SK-N-SH (cell line): ENCODE data around the gene TWSG1. TPM values are rescaled to one million over a fixed set of nuclear protein-coding genes. Genes with fewer than 3 reads are reported as not detected.

Source experiments
- CTCF ChIA-PET: fragments of 300-600, 350-600 bp; formaldehyde crosslinking; extraction: SDS; loops from one replicate; lab custom pipeline; 2021; lab: Yijun Ruan, JAX
- POLR2A ChIA-PET: fragments of 350-600 bp; sonication (Branson Sonifier 250); formaldehyde crosslinking; extraction: SDS; loops from one replicate; lab custom pipeline; 2020; ENCODE audit warnings: antibody characterized with exemption, inconsistent platforms; lab: Yijun Ruan, JAX
- DNase-seq: peaks from one replicate; pipeline ENCODE4 v3.0.0; 2012
- H2AFZ ChIP-seq: fragments of 200-600 bp; sonication (generic); 2 replicates; pipeline ENCODE4 v1.8.1; 2016; ENCODE audit warnings: antibody characterized with exemption, mild to moderate bottlenecking, low read depth
- H3F3A ChIP-seq: fragments of 200-600 bp; sonication (generic); replicated peaks from 2 replicates; pipeline ENCODE3; 2016; ENCODE audit warnings: antibody characterized with exemption, mild to moderate bottlenecking; ENCODE audit not compliant: insufficient read depth
- H3K27ac ChIP-seq, 2 experiments: fragments of 200-500 bp in 1 of 2; fragments of 200-600 bp in 1 of 2; sonication (Bioruptor generic) in 1 of 2; sonication (generic), shearing (Covaris generic) in 1 of 2; 2 replicates each; pipeline versions ENCODE4 v1.5.1 to v1.6.1; 2014 to 2016; ENCODE audit warnings: low read depth in 2 of 2, inconsistent platforms in 1 of 2, low read length in 1 of 2, mild to moderate bottlenecking in 1 of 2, mixed read lengths in 1 of 2
- H3K27me3 ChIP-seq: fragments of 200-600 bp; sonication (generic), shearing (Covaris generic); 2 replicates; pipeline ENCODE4 v1.6.1; 2016; ENCODE audit warnings: mixed run types; ENCODE audit not compliant: insufficient read depth
- H3K36me3 ChIP-seq, 2 experiments: fragments of 200-500 bp in 1 of 2; fragments of 200-600 bp in 1 of 2; sonication (Bioruptor generic) in 1 of 2; sonication (generic) in 1 of 2; replicated peaks in 1 of 2; 2 replicates each; pipeline versions ENCODE3 to v1.5.1; 2014 to 2016; ENCODE audit warnings: low read length in 1 of 2, mild to moderate bottlenecking in 1 of 2; ENCODE audit not compliant: insufficient read depth in 2 of 2, control insufficient read depth in 1 of 2
- H3K4me1 ChIP-seq, 2 experiments: fragments of 200-500 bp in 1 of 2; fragments of 200-600 bp in 1 of 2; sonication (Bioruptor generic) in 1 of 2; sonication (generic), shearing (Covaris generic) in 1 of 2; 2 replicates each; pipeline versions ENCODE4 v1.5.1 to v1.6.1; 2014 to 2016; ENCODE audit warnings: low read depth in 1 of 2, low read length in 1 of 2, mixed run types in 1 of 2; ENCODE audit not compliant: insufficient read depth in 2 of 2, control insufficient read depth in 1 of 2
- H3K4me2 ChIP-seq: fragments of 200-600 bp; sonication (generic), shearing (Covaris generic); 2 replicates; pipeline ENCODE4 v1.6.1; 2017; ENCODE audit warnings: mixed run types
- H3K4me3 ChIP-seq, 2 experiments: fragments of 200-500 bp in 1 of 2; fragments of 200-600 bp in 1 of 2; sonication (Bioruptor generic) in 1 of 2; sonication (generic), shearing (Covaris generic) in 1 of 2; 2 replicates each; pipeline versions ENCODE4 v1.5.1 to v1.8.1; 2014 to 2016; ENCODE audit warnings: low read depth in 2 of 2, inconsistent platforms in 1 of 2, low read length in 1 of 2, mild to moderate bottlenecking in 1 of 2, mixed read lengths in 1 of 2, moderate library complexity in 1 of 2
- H3K79me2 ChIP-seq: fragments of 200-600 bp; sonication (generic); 2 replicates; pipeline ENCODE4 v1.8.1; 2017; ENCODE audit warnings: mild to moderate bottlenecking; ENCODE audit not compliant: insufficient read depth
- H3K9ac ChIP-seq: fragments of 200-600 bp; sonication (generic); 2 replicates; pipeline ENCODE4 v1.6.1; 2017; ENCODE audit warnings: mixed run types
- H3K9me2 ChIP-seq: fragments of 200-600 bp; sonication (generic); 2 replicates; pipeline ENCODE4 v1.6.1; 2017; ENCODE audit warnings: mixed run types
- H3K9me3 ChIP-seq: fragments of 200-600 bp; sonication (generic); 2 replicates; pipeline ENCODE4 v1.6.1; 2017; ENCODE audit warnings: mixed run types, mild to moderate bottlenecking, moderate library complexity
- H4K20me1 ChIP-seq: fragments of 200-600 bp; sonication (generic); 2 replicates; pipeline ENCODE4 v1.6.1; 2017; ENCODE audit warnings: mild to moderate bottlenecking, mixed run types; ENCODE audit not compliant: insufficient read depth
- CHD2 ChIP-seq: fragments of 150-350 bp; IDR thresholded peaks from 2 replicates; pipeline ENCODE4 v1.6.1; 2018; ENCODE audit warnings: low read length; ENCODE audit not compliant: partially characterized antibody
- ELF1 ChIP-seq: IDR thresholded peaks from 2 replicates; pipeline ENCODE4 v1.4.0; 2012
- FOSL2 ChIP-seq: IDR thresholded peaks from 2 replicates; pipeline ENCODE4 v1.4.0; 2012; ENCODE audit warnings: low read depth, mild to moderate bottlenecking, moderate library complexity, borderline replicate concordance
- FOXJ3 ChIP-seq: sonication (generic); formaldehyde crosslinking; IDR thresholded peaks from 2 replicates; pipeline ENCODE4 v1.5.1; 2020; ENCODE audit warnings: mild to moderate bottlenecking, missing genetic modification reagents
- FOXM1 ChIP-seq: IDR thresholded peaks from 2 replicates; pipeline ENCODE4 v1.4.0; 2012; ENCODE audit warnings: low read depth, mild to moderate bottlenecking
- GABPA ChIP-seq: IDR thresholded peaks from 2 replicates; pipeline ENCODE4 v1.4.0; 2012; ENCODE audit warnings: low read depth, mild to moderate bottlenecking
- IRF3 ChIP-seq: fragments of 150-350 bp; IDR thresholded peaks from 2 replicates; pipeline ENCODE4 v1.6.1; 2016; ENCODE audit warnings: mild to moderate bottlenecking, low read depth, low read length
- JUND ChIP-seq: IDR thresholded peaks from 2 replicates; pipeline ENCODE4 v1.4.0; 2012
- MAX ChIP-seq: IDR thresholded peaks from 2 replicates; pipeline ENCODE4 v1.4.0; 2012; ENCODE audit warnings: low read depth
- MEF2A ChIP-seq: IDR thresholded peaks from 2 replicates; pipeline ENCODE4 v1.4.0; 2012; ENCODE audit warnings: low read depth, borderline replicate concordance
- MXI1 ChIP-seq: IDR thresholded peaks from 2 replicates; pipeline ENCODE4 v1.6.1; 2012; ENCODE audit warnings: mild to moderate bottlenecking, low read depth, low read length, improper control_type of control experiment
- NFIC ChIP-seq: IDR thresholded peaks from 2 replicates; pipeline ENCODE4 v1.4.0; 2012; ENCODE audit warnings: borderline replicate concordance
- RAD21 ChIP-seq: IDR thresholded peaks from 2 replicates; pipeline ENCODE4 v1.6.1; 2012; ENCODE audit warnings: mild to moderate bottlenecking, low read length
- RCOR1 ChIP-seq: fragments of 150-350 bp; IDR thresholded peaks from 2 replicates; pipeline ENCODE4 v1.6.1; 2017; ENCODE audit warnings: antibody characterized with exemption, low read length
- REST ChIP-seq: IDR thresholded peaks from 2 replicates; pipeline ENCODE4 v1.6.1; 2012; ENCODE audit warnings: mild to moderate bottlenecking, low read depth, low read length, moderate library complexity
- RFX5 ChIP-seq: IDR thresholded peaks from 2 replicates; pipeline ENCODE4 v1.6.1; 2012; ENCODE audit warnings: mild to moderate bottlenecking, improper control_type of control experiment, low read length
- RXRA ChIP-seq: IDR thresholded peaks from 2 replicates; pipeline ENCODE4 v1.4.0; 2012; ENCODE audit warnings: low read depth, mild to moderate bottlenecking, borderline replicate concordance
- USF2 ChIP-seq: fragments of 150-350 bp; IDR thresholded peaks from 2 replicates; pipeline ENCODE4 v1.6.1; 2017; ENCODE audit warnings: antibody characterized with exemption, low read length, low read depth, borderline replicate concordance
- YY1 ChIP-seq: IDR thresholded peaks from 2 replicates; pipeline ENCODE4 v1.4.0; 2012; ENCODE audit warnings: low read depth, mild to moderate bottlenecking
- WGBS: methylation state at CpG from one replicate; pipeline ENCODE4 v1.1.6; 2017; ENCODE audit warnings: low lambda C conversion rate; 5-methylcytosine and 5-hydroxymethylcytosine counted together
- polyA plus RNA-seq, 3 experiments: library from polyadenylated mRNA; depleted of rRNA; stranded (reverse); fragments of >200 nt; gene quantifications; 2 replicates each; pipeline ENCODE4 v1.2.3, GENCODE V29; 2012

The TWSG1 gene
- polyA plus RNA-seq, 1 of the 3 experiments (the other 2 are of a cell fraction): 44.0 TPM

GRCh38 chr18:9365406-9365805 is 30.8 kb downstream of the TWSG1 start:
- H3F3A ChIP-seq: peaks cover 6% of the 10 kb centered on the region
- H4K20me1 ChIP-seq: peaks cover 5% of the 10 kb centered on the region; the same call in 1 of the 2 replicates
- H3K4me3 ChIP-seq: no peak overlapping the region
- TF ChIP-seq MAX (no peak), ELF1 (no peak), RFX5 (no peak), REST (no peak), RAD21 (no peak), USF2 (no peak), MEF2A (no peak), RXRA (no peak), FOSL2 (no peak), CHD2 (no peak), MXI1 (no peak), GABPA (no peak), JUND (no peak), NFIC (no peak), RCOR1 (no peak), YY1 (no peak), FOXJ3 (CRISPR knock-in tag) (no peak), IRF3 (no peak), FOXM1 (no peak)
- no peaks in the 10 kb centered on the region for H3K9me2 ChIP-seq
- no peaks in the 10 kb centered on the region for H3K9me3 ChIP-seq
- no peaks in the 10 kb centered on the region for H3K27me3 ChIP-seq
- H3K4me1 ChIP-seq: peaks cover 0 to 12% of the 10 kb centered on the region in 2 experiments; a peak in 1 of 4 replicates
- 87% methylated on average over 7 of the region's 7 CpGs for WGBS
- ChIA-PET CTCF (interaction anchor here (1.1 kb wide), 1 partner anchor 82 kb away, joined by 3 read pairs; no protein-coding TSS in a partner anchor), POLR2A (no interaction called here)
- no peak for DNase-seq
- peaks cover 5 to 34% of the 10 kb centered on the region in 2 experiments for H3K36me3 ChIP-seq
- H2AFZ ChIP-seq: no peak overlapping the region
- H3K27ac ChIP-seq: 0 out of 4 replicates have a peak overlapping the region, but pooled peaks of 1 of the 2 experiments have one; percentile 6
- no peak overlapping the region for H3K9ac ChIP-seq
- H3K79me2 ChIP-seq: peaks cover 19% of the 10 kb centered on the region
- H3K4me2 ChIP-seq: peak overlapping the region; percentile 11; the same call in 1 of the 2 replicates
